Neuronal stem cell (in vitro differentiated cells): Measurements from ENCODE around the gene OR52B2.

Experiments
- DNase-seq: peaks from one replicate; pipeline ENCODE4 v3.0.0-alpha.2; 2013; ENCODE audit warnings: low spot score
- H2AFZ ChIP-seq: one replicate; pipeline ENCODE4 v1.6.1; 2013; ENCODE audit warnings: mild to moderate bottlenecking, low read length, inconsistent platforms
- H2AK5ac ChIP-seq: 2 replicates; pipeline ENCODE4 v1.6.1; 2013; ENCODE audit warnings: low read depth, mild to moderate bottlenecking, inconsistent platforms, low read length, moderate library complexity, mixed read lengths
- H2BK120ac ChIP-seq: 2 replicates; pipeline ENCODE4 v1.6.1; 2013; ENCODE audit warnings: low read depth, mild to moderate bottlenecking, inconsistent platforms, low read length, moderate library complexity, mixed read lengths
- H2BK12ac ChIP-seq: one replicate; pipeline ENCODE4 v1.6.1; 2013; ENCODE audit warnings: low read length, inconsistent platforms
- H2BK15ac ChIP-seq: 2 replicates; pipeline ENCODE4 v1.6.1; 2013; ENCODE audit warnings: mild to moderate bottlenecking, low read length, inconsistent platforms, mixed read lengths
- H2BK5ac ChIP-seq: one replicate; pipeline ENCODE4 v1.6.1; 2013; ENCODE audit warnings: inconsistent platforms, mild to moderate bottlenecking, low read length, moderate library complexity
- H3K14ac ChIP-seq: one replicate; pipeline ENCODE4 v1.6.1; 2013; ENCODE audit warnings: low read length, inconsistent platforms
- H3K18ac ChIP-seq: 2 replicates; pipeline ENCODE4 v1.6.1; 2013; ENCODE audit warnings: low read length, inconsistent platforms
- H3K23ac ChIP-seq: 2 replicates; pipeline ENCODE4 v1.6.1; 2013; ENCODE audit warnings: low read depth, mild to moderate bottlenecking, mixed read lengths, low read length, inconsistent platforms; ENCODE audit not compliant: poor library complexity
- H3K27ac ChIP-seq: replicated peaks from 3 replicates; pipeline ENCODE4 v1.5.1; 2013; ENCODE audit warnings: low read length, inconsistent platforms
- H3K27me3 ChIP-seq, 3 experiments: 2 replicates each; pipeline ENCODE4 v1.6.1; 2013; ENCODE audit warnings: low read length in 3 of 3, mild to moderate bottlenecking in 2 of 3, inconsistent platforms in 1 of 3, low read depth in 1 of 3, mixed read lengths in 1 of 3, moderate library complexity in 1 of 3; ENCODE audit not compliant: control insufficient read depth in 3 of 3, insufficient read depth in 3 of 3
- H3K36me3 ChIP-seq, 2 donors: replicated peaks in 1 of 2; 2 replicates each; pipeline ENCODE4 v1.6.1; 2013; ENCODE audit warnings: low read length in 2 of 2; ENCODE audit not compliant: control insufficient read depth in 2 of 2, insufficient read depth in 2 of 2
- H3K4ac ChIP-seq: 2 replicates; pipeline ENCODE4 v1.6.1; 2013; ENCODE audit warnings: inconsistent platforms, mild to moderate bottlenecking, low read length, moderate library complexity
- H3K4me1 ChIP-seq, 2 donors: 1 replicate in 1 of 2; 2 replicates in 1 of 2; pipeline ENCODE4 v1.6.1; 2013; ENCODE audit warnings: low read length in 2 of 2, low read depth in 1 of 2; ENCODE audit not compliant: control insufficient read depth in 2 of 2, insufficient read depth in 1 of 2
- H3K4me2 ChIP-seq: one replicate; pipeline ENCODE4 v1.6.1; 2013; ENCODE audit warnings: mild to moderate bottlenecking, low read length, inconsistent platforms; ENCODE audit not compliant: insufficient read depth, poor library complexity, severe bottlenecking
- H3K4me3 ChIP-seq, 2 donors: 2 replicates each; pipeline ENCODE4 v1.5.1; 2013; ENCODE audit warnings: low read length in 2 of 2, mild to moderate bottlenecking in 2 of 2, inconsistent platforms in 1 of 2, moderate library complexity in 1 of 2
- H3K79me1 ChIP-seq: one replicate; pipeline ENCODE4 v1.6.1; 2013; ENCODE audit warnings: low read depth, mild to moderate bottlenecking, inconsistent platforms, low read length, moderate library complexity
- H3K9ac ChIP-seq: one replicate; pipeline ENCODE4 v1.6.1; 2013; ENCODE audit warnings: mild to moderate bottlenecking, low read depth, low read length, inconsistent platforms; ENCODE audit not compliant: poor library complexity
- H3K9me3 ChIP-seq, 2 donors: replicated peaks in 1 of 2; 2 replicates each; pipeline versions ENCODE3 to v1.6.1; 2013; ENCODE audit warnings: low read length in 2 of 2, mild to moderate bottlenecking in 2 of 2, inconsistent platforms in 1 of 2, low read depth in 1 of 2, mixed read lengths in 1 of 2, moderate library complexity in 1 of 2; ENCODE audit not compliant: control insufficient read depth in 2 of 2, insufficient read depth in 1 of 2
- H4K8ac ChIP-seq: one replicate; pipeline ENCODE4 v1.6.1; 2013; ENCODE audit warnings: low read depth, mild to moderate bottlenecking, inconsistent platforms, low read length, moderate library complexity
- H4K91ac ChIP-seq: one replicate; pipeline ENCODE4 v1.6.1; 2013; ENCODE audit warnings: low read length, low read depth, mild to moderate bottlenecking, inconsistent platforms; ENCODE audit not compliant: poor library complexity
- WGBS, 2 donors: extraction: QIAGEN DNeasy Blood & Tissue Kit; methylation state at CpG; one replicate each; pipeline ENCODE4 v1.1.7; 2013; ENCODE audit warnings: missing lambda C conversion rate in 2 of 2, mixed read lengths in 1 of 2; ENCODE audit not compliant: insufficient read length in 2 of 2, insufficient replicate concordance in 1 of 2; ENCODE audit errors: extremely low coverage in 2 of 2; 5-methylcytosine and 5-hydroxymethylcytosine counted together

The OR52B2 gene

GRCh38 chr11:6129011-6129410, 41.1 kb downstream of the OR52B2 start:
- H3K27me3 ChIP-seq: no peaks in the 10 kb centered on the region
- H3K4ac ChIP-seq: no peak overlapping the region
- DNase-seq: no peak
- H2AK5ac ChIP-seq: no peak overlapping the region
- no peaks in the 10 kb centered on the region for H3K9me3 ChIP-seq
- H2BK5ac ChIP-seq: no peak overlapping the region
- no peak overlapping the region for H3K14ac ChIP-seq
- no peak overlapping the region for H3K4me3 ChIP-seq
- H4K8ac ChIP-seq: no peak overlapping the region
- no peak overlapping the region for H3K27ac ChIP-seq
- H3K4me2 ChIP-seq: no peak overlapping the region
- H4K91ac ChIP-seq: no peak overlapping the region
- H2BK120ac ChIP-seq: no peak overlapping the region
- no peaks in the 10 kb centered on the region for H3K36me3 ChIP-seq
- H2BK12ac ChIP-seq: no peak overlapping the region
- no peaks in the 10 kb centered on the region for H3K79me1 ChIP-seq
- H3K18ac ChIP-seq: no peak overlapping the region
- no peak overlapping the region for H3K9ac ChIP-seq
- H3K4me1 ChIP-seq: no peaks in the 10 kb centered on the region
- no peak overlapping the region for H3K23ac ChIP-seq
- no CpG with 5 or more reads among the region's 1 CpG for WGBS, 2 donors
- no peak overlapping the region for H2AFZ ChIP-seq
- H2BK15ac ChIP-seq: no peak overlapping the region

GRCh38 chr11:6127881-6128280, 42.2 kb downstream of the OR52B2 start:
- Histone ChIP-seq H2AK5ac (no peak overlapping the region), H3K27ac (no peak overlapping the region), H3K23ac (no peak overlapping the region), H3K4me3 (no peak overlapping the region), H3K4ac (no peak overlapping the region), H4K8ac (no peak overlapping the region), H4K91ac (no peak overlapping the region), H3K79me1 (no peaks in the 10 kb centered on the region), H3K14ac (no peak overlapping the region), H3K9me3 (no peaks in the 10 kb centered on the region), H3K18ac (no peak overlapping the region), H3K27me3 (no peaks in the 10 kb centered on the region), H3K4me1 (no peaks in the 10 kb centered on the region), H2BK5ac (no peak overlapping the region), H2BK120ac (no peak overlapping the region), H2AFZ (no peak overlapping the region), H3K4me2 (no peak overlapping the region), H3K9ac (no peak overlapping the region), H2BK15ac (no peak overlapping the region), H2BK12ac (no peak overlapping the region), H3K36me3 (no peaks in the 10 kb centered on the region)
- no peak for DNase-seq
- no CpG with 5 or more reads among the region's 4 CpGs for WGBS, 2 donors

GRCh38 chr11:6124245-6124644, 45.9 kb downstream of the OR52B2 start:
- no peak overlapping the region for H2BK120ac ChIP-seq
- no peak for DNase-seq
- H3K4me1 ChIP-seq: no peaks in the 10 kb centered on the region
- H4K91ac ChIP-seq: no peak overlapping the region
- no peak overlapping the region for H2AK5ac ChIP-seq
- H3K9me3 ChIP-seq: no peaks in the 10 kb centered on the region
- H2AFZ ChIP-seq: no peak overlapping the region
- no peak overlapping the region for H2BK5ac ChIP-seq
- no peak overlapping the region for H3K4me2 ChIP-seq
- no peak overlapping the region for H3K9ac ChIP-seq
- H3K36me3 ChIP-seq: no peaks in the 10 kb centered on the region
- H3K79me1 ChIP-seq: no peaks in the 10 kb centered on the region
- H2BK15ac ChIP-seq: no peak overlapping the region
- H3K27ac ChIP-seq: no peak overlapping the region
- no peak overlapping the region for H2BK12ac ChIP-seq
- H3K14ac ChIP-seq: no peak overlapping the region
- no peak overlapping the region for H4K8ac ChIP-seq
- H3K18ac ChIP-seq: no peak overlapping the region
- H3K27me3 ChIP-seq: no peaks in the 10 kb centered on the region
- H3K4ac ChIP-seq: no peak overlapping the region
- WGBS, 2 donors: no CpG with 5 or more reads among the region's 3 CpGs
- H3K4me3 ChIP-seq: no peak overlapping the region
- no peak overlapping the region for H3K23ac ChIP-seq
